ENCODE measurements around the gene ITCH.

DNA sequence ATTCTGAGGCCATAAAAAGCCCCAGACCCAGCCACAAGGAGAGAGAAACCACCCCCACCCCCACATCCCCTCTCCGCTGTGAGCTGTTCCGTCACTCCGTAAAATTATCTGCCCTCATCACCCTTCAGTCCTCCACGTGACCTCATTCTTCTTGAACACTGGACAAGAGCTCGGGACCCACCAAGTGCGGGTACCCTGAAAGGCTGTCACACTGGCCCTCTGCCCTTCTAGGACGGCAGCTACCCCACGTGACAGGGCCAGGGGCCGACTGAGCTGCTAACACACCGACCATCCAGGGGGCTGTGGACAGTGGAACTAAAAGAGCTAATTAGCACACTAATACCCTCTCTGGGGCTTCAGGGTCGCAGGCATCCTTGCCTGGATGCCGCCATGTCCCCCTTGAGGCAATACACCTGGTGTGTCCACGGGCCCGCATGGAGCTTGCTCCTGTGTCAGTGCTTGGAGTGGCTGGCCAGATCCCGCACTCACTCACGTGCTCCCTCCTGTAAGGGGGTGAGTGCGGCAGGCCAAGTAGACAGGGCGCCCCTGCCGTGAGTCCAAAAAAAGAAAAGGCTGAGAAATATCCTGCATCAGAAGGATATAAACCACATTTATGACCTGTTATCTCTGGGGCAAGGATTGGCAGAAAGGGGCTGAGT, 30.7 kb upstream of the ITCH start:
- TF ChIP-seq, protein P1, sequence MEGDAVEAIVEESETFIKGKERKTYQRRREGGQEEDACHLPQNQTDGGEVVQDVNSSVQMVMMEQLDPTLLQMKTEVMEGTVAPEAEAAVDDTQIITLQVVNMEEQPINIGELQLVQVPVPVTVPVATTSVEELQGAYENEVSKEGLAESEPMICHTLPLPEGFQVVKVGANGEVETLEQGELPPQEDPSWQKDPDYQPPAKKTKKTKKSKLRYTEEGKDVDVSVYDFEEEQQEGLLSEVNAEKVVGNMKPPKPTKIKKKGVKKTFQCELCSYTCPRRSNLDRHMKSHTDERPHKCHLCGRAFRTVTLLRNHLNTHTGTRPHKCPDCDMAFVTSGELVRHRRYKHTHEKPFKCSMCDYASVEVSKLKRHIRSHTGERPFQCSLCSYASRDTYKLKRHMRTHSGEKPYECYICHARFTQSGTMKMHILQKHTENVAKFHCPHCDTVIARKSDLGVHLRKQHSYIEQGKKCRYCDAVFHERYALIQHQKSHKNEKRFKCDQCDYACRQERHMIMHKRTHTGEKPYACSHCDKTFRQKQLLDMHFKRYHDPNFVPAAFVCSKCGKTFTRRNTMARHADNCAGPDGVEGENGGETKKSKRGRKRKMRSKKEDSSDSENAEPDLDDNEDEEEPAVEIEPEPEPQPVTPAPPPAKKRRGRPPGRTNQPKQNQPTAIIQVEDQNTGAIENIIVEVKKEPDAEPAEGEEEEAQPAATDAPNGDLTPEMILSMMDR (IDR thresholded peaks at IDR 0.05), result no peak
- TF ChIP-seq POLR2A (IDR thresholded peaks at IDR 0.05) (no peak), POLR2AphosphoS5 (IDR thresholded peaks at IDR 0.05) (no peak)
